Common myeloid progenitor, CD34-positive (primary cell): ENCODE measurements around the gene TACO1.
A peak's percentile ranks its signal among the peaks of the same experiment; 100 is the strongest.

Experiments used
- CTCF ChIA-PET: fragments of 350-600 bp; sonication (Branson Sonifier 250); formaldehyde crosslinking; loops from one replicate; lab custom pipeline; 2021; ENCODE audit warnings: antibody characterized with exemption; lab: Charles Lee
- POLR2A ChIA-PET: fragments of 350-600 bp; sonication (Branson Sonifier 250); formaldehyde crosslinking; loops from one replicate; lab custom pipeline; 2021; ENCODE audit warnings: antibody characterized with exemption; lab: Charles Lee
- DNase-seq, 3 donors: peaks; one replicate each; pipeline versions ENCODE4 v3.0.0 to v3.0.0-alpha.2; 2013
- H3K27ac ChIP-seq, 2 experiments: 1 replicate in 1 of 2; 2 replicates in 1 of 2; pipeline ENCODE4 v1.7.0; 2013; ENCODE audit warnings: inconsistent platforms in 2 of 2, low read length in 2 of 2, mild to moderate bottlenecking in 2 of 2, low read depth in 1 of 2, moderate library complexity in 1 of 2; ENCODE audit not compliant: severe bottlenecking in 2 of 2, insufficient read depth in 1 of 2, poor library complexity in 1 of 2
- H3K27me3 ChIP-seq, 5 experiments: replicated peaks in 2 of 5; 1 replicate in 3 of 5; 2 replicates in 2 of 5; pipeline versions ENCODE4 v1.6.1 to v1.7.0; 2013; ENCODE audit warnings: low read length in 4 of 5, mild to moderate bottlenecking in 2 of 5, moderate library complexity in 2 of 5, inconsistent platforms in 1 of 5; ENCODE audit not compliant: insufficient read depth in 5 of 5, control insufficient read depth in 4 of 5
- H3K36me3 ChIP-seq, 4 experiments: 1 replicate in 2 of 4; 2 replicates in 2 of 4; pipeline versions ENCODE4 v1.6.1 to v1.7.0; 2013; ENCODE audit warnings: low read length in 3 of 4, control low read depth in 1 of 4, mild to moderate bottlenecking in 1 of 4; ENCODE audit not compliant: control insufficient read depth in 4 of 4, insufficient read depth in 4 of 4
- H3K4me1 ChIP-seq, 4 experiments: 1 replicate in 3 of 4; 2 replicates in 1 of 4; pipeline versions ENCODE4 v1.6.1 to v1.7.1; 2013; ENCODE audit warnings: low read length in 3 of 4, mild to moderate bottlenecking in 3 of 4, control low read depth in 1 of 4, inconsistent platforms in 1 of 4, moderate library complexity in 1 of 4; ENCODE audit not compliant: control insufficient read depth in 4 of 4, insufficient read depth in 4 of 4; ENCODE audit errors: control extremely low read depth in 1 of 4
- H3K4me3 ChIP-seq, 7 experiments: 1 replicate in 4 of 7; 2 replicates in 3 of 7; pipeline versions ENCODE4 v1.5.1 to v1.7.0; 2013; ENCODE audit warnings: mild to moderate bottlenecking in 7 of 7, low read length in 6 of 7, moderate library complexity in 6 of 7, inconsistent platforms in 2 of 7, low read depth in 2 of 7, control low read depth in 1 of 7; ENCODE audit not compliant: insufficient read depth in 4 of 7, control insufficient read depth in 1 of 7; ENCODE audit errors: extremely low read depth in 1 of 7
- H3K9me3 ChIP-seq, 5 experiments: 1 replicate in 4 of 5; 2 replicates in 1 of 5; pipeline versions ENCODE4 v1.6.1 to v1.7.1; 2013; ENCODE audit warnings: low read length in 4 of 5, mild to moderate bottlenecking in 2 of 5, inconsistent platforms in 1 of 5, low read depth in 1 of 5, moderate library complexity in 1 of 5; ENCODE audit not compliant: control insufficient read depth in 4 of 5, insufficient read depth in 2 of 5; ENCODE audit errors: control extremely low read depth in 1 of 5
- WGBS: methylation state at CpG from one replicate; pipeline ENCODE4 v1.1.5; 2013; ENCODE audit not compliant: insufficient coverage; 5-methylcytosine and 5-hydroxymethylcytosine counted together

Gene TACO1

DNA sequence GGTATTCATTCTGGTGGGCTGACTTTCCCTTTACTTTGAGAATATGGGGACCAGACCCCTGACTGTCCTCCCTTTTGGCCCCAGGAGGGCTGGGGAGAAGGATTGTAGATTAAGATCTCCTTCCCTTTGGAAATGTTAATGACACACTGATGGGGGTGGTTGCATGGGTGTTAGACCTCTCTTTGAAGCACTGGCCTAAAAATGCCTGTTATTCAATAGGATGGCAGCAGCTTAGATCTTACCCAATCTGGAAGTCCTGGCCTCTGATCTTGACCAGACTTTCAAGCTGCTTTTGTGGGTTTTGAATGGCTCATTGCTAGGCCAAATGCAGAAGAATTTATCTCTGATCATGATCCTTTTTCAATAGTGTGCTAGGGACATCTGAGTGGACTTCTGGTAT is 47.2 kb downstream of the TACO1 start:
- CTCF ChIA-PET: interaction anchor here (1.3 to 1.4 kb wide), 2 partner anchors 13 to 41 kb away, joined by 3 to 5 read pairs; no protein-coding TSS in a partner anchor
- Histone ChIP-seq H3K4me1 (peaks cover 3 to 28% (median 14%) of the 10 kb centered on the region in 4 experiments), H3K9me3 (no peaks in the 10 kb centered on the region), H3K27ac (no peak overlapping the region), H3K4me3 (no peak overlapping the region), H3K36me3 (peaks cover 16 to 41% (median 25%) of the 10 kb centered on the region in 4 experiments), H3K27me3 (no peaks in the 10 kb centered on the region)
- POLR2A ChIA-PET: no interaction called here
- no peak for DNase-seq

- H3K36me3 ChIP-seq: peaks cover 17 to 51% (median 31%) of the 10 kb centered on the region in 4 experiments
- no CpG with 5 or more reads among the region's 1 CpG for WGBS
- H3K4me1 ChIP-seq: peaks cover 3 to 22% (median 13%) of the 10 kb centered on the region in 4 experiments
- peak in 2 of 3 donors; percentile 28 to 45 for DNase-seq
- no peak overlapping the region for H3K27ac ChIP-seq
- H3K9me3 ChIP-seq: no peaks in the 10 kb centered on the region
- POLR2A ChIA-PET: no interaction called here
- CTCF ChIA-PET: no interaction called here
- H3K4me3 ChIP-seq: no peak overlapping the region
- no peaks in the 10 kb centered on the region for H3K27me3 ChIP-seq
These were observed 49.1 kb downstream of the TACO1 start for GRCh38 chr17:63649813-63650212.

DNA sequence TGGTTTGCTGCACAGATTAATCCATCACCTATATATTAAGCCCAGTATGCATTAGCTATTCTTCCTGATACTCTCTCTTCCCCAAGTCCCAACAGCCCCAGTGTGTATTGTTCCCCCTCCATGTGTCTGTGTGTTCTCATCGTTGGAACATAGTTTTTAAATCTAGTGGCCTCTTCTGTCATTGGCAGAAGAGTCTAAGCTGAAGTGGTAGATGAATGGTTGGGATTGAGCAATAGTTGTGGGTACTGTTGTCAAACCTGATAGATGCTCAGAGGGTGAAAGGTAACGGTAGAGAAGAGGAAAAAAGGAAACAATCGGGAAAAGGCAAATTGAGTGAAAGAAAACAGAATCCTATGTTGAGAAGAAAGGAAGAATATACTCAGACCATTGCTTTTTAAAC is 51.4 kb downstream of the TACO1 start:
- DNase-seq: no peak
- Histone ChIP-seq H3K4me1 (peaks cover 3 to 9% (median 7%) of the 10 kb centered on the region in 4 experiments), H3K4me3 (no peak overlapping the region), H3K36me3 (peaks cover 13 to 39% (median 27%) of the 10 kb centered on the region in 4 experiments), H3K9me3 (no peaks in the 10 kb centered on the region), H3K27ac (no peak overlapping the region), H3K27me3 (no peaks in the 10 kb centered on the region)
- ChIA-PET CTCF (no interaction called here), POLR2A (no interaction called here)
- WGBS: 67% methylated on average over 1 of the region's 3 CpGs

DNA sequence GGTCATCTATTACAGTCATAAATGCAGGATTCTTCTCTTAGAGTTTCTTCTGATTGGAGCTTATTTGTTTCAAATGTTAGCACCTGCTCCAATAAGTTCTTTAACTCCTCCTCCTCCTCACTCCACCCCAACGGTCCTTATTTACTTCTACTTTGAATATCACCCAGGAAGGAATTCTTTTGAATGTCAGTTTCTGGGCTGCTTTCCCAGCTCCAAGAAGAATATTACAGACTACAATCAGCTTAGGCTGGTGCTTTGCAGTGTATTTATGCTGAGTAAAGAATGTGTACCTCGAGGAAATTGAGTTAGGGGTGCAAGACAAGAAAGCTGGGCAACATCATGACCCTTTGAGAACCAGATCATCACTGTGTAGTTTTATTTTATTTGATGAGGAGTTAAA is 52.4 kb downstream of the TACO1 start:
- CTCF ChIA-PET: no interaction called here
- peaks cover 9 to 36% (median 24%) of the 10 kb centered on the region in 4 experiments for H3K36me3 ChIP-seq
- no peaks in the 10 kb centered on the region for H3K27me3 ChIP-seq
- no peak overlapping the region for H3K27ac ChIP-seq
- H3K9me3 ChIP-seq: no peaks in the 10 kb centered on the region
- no peak overlapping the region for H3K4me3 ChIP-seq
- no peak for DNase-seq
- H3K4me1 ChIP-seq: peaks cover 3 to 9% (median 6%) of the 10 kb centered on the region in 4 experiments
- POLR2A ChIA-PET: no interaction called here
- WGBS: no CpG with 5 or more reads among the region's 2 CpGs

DNA sequence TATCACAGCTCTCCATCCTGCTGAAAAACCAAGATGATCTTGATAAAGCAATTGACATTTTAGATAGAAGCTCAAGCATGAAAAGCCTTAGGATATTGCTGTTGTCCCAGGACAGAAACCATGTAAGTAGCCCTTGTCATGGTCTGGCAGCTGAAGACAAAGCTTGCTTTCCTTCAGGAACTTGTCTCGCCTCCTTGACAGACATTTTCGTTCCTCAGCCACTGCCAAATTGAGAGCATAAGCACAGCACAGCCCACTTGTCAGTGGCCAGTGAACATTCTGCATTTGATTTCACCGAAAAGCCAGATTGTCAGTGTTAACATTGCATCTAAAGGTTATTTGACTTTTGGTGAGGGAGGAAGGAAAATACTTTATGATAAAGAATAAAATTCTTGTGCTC is 57.1 kb downstream of the TACO1 start:
- no peak for DNase-seq
- WGBS: 89% methylated on average over 2 of the region's 3 CpGs
- H3K36me3 ChIP-seq: peaks cover 11 to 54% (median 27%) of the 10 kb centered on the region in 4 experiments
- H3K27me3 ChIP-seq: no peaks in the 10 kb centered on the region
- CTCF ChIA-PET: interaction anchor here (0.9 to 1.4 kb wide), 4 partner anchors 8 to 65 kb away, joined by 3 to 4 read pairs (median 3); no protein-coding TSS in a partner anchor
- POLR2A ChIA-PET: no interaction called here
- H3K27ac ChIP-seq: no peak overlapping the region
- no peaks in the 10 kb centered on the region for H3K9me3 ChIP-seq
- no peak overlapping the region for H3K4me3 ChIP-seq
- H3K4me1 ChIP-seq: no peaks in the 10 kb centered on the region
